ENCODE data around the gene APOBEC4. TPM values are rescaled to one million over a fixed set of nuclear protein-coding genes. Genes with fewer than 3 reads are reported as not detected.
A peak's percentile ranks its signal among the peaks of the same experiment; 100 is the strongest.
"Not testable (repeated sequence)": the region's sequence is repeated elsewhere in the genome, so short reads cannot be mapped to it uniquely, and the experiment has no call there.

The APOBEC4 gene
- total and polyA plus RNA-seq, 10 of the 15 experiments (the other 5 are each of a cell fraction or from before 2014, with no cell fraction given) = 0.04 to 0.25 (median 0.06) TPM; not detected in 5

DNA sequence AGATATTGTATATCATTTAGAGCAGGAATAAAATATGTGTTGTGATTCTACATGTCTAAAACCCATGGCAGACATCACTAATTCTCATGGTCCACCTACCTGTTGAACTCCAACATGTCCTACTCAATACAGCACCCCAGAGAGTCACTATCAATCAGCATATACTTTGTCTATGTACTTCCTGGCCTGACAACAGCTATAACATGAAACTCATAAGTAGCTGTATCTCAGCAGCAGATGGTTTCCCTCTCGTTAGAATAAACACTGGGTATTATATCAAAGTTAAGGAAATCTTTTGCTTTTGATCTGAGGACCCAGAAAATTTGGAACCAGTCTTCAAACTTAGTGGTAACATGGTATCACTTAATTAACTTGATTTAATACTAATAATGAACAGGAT lies 33.3 kb downstream of the APOBEC4 start:
- in situ Hi-C loops (cut with MboI) = loop anchor here (10.0 kb wide), 1 partner anchor 145 kb away; the partner anchor contains the start of gene SMG7
- intact Hi-C loops (cut with micrococcal nuclease; ENCODE audit: unreplicated experiment) = no loop called here
- no peak for FAIRE-seq
- Histone ChIP-seq H3K36me3 (ENCODE audit: control insufficient read depth in 2 of 2, insufficient read depth in 2 of 2, low read length in 1 of 2) (peaks cover 0 to 9% of the 10 kb centered on the region in 2 experiments; a peak in 1 of 4 replicates), H3K4me3 (no peak overlapping the region), H4K20me1 (ENCODE audit: control insufficient read depth, insufficient read depth) (no peaks in the 10 kb centered on the region), H3K27ac (ENCODE audit: control insufficient read depth, insufficient read depth) (no peak overlapping the region), H2AFZ (ENCODE audit: control insufficient read depth, low read depth, low read length) (no peak overlapping the region), H3K27me3 (replicated peaks in 1 of 2; ENCODE audit: control insufficient read depth in 2 of 2, insufficient read depth in 2 of 2, low read length in 1 of 2) (no peaks in the 10 kb centered on the region), H3K4me1 (ENCODE audit: control insufficient read depth, insufficient read depth, low read length) (no peaks in the 10 kb centered on the region; the same call in 1 of the 2 replicates), H3K9me3 (replicated peaks; ENCODE audit: control insufficient read depth, insufficient read depth, low read length) (no peaks in the 10 kb centered on the region), H3K79me2 (ENCODE audit: control insufficient read depth, insufficient read depth, low read length) (no peaks in the 10 kb centered on the region), H3K4me2 (ENCODE audit: control insufficient read depth, insufficient read depth) (no peak overlapping the region), H3K9ac (ENCODE audit: control insufficient read depth, insufficient read depth, low read length) (no peak overlapping the region)
- POLR2A ChIA-PET = interaction anchor here (0.6 to 1.5 kb wide), 4 partner anchors 14 to 47 kb away, joined by 3 to 7 read pairs (median 4); partner anchors contain the start of gene NCF2
- SMC1A ChIA-PET (ENCODE audit: uncharacterized antibody, unreplicated experiment) = interaction anchor here (1.0 to 2.7 kb wide), 11 partner anchors 9 to 295 kb away, joined by 3 to 30 read pairs (median 5); partner anchors contain the start of gene NCF2
- 100% methylated on average over 1 of the region's 1 CpG for whole genome bisulfite sequencing (ENCODE audit: insufficient coverage, insufficient replicate concordance, low lambda C conversion rate, missing lambda C conversion rate)
- no peak for TF ChIP-seq SP1 (IDR thresholded peaks at IDR 0.05; ENCODE audit: low read depth, low read length)
- TF ChIP-seq, protein P1, sequence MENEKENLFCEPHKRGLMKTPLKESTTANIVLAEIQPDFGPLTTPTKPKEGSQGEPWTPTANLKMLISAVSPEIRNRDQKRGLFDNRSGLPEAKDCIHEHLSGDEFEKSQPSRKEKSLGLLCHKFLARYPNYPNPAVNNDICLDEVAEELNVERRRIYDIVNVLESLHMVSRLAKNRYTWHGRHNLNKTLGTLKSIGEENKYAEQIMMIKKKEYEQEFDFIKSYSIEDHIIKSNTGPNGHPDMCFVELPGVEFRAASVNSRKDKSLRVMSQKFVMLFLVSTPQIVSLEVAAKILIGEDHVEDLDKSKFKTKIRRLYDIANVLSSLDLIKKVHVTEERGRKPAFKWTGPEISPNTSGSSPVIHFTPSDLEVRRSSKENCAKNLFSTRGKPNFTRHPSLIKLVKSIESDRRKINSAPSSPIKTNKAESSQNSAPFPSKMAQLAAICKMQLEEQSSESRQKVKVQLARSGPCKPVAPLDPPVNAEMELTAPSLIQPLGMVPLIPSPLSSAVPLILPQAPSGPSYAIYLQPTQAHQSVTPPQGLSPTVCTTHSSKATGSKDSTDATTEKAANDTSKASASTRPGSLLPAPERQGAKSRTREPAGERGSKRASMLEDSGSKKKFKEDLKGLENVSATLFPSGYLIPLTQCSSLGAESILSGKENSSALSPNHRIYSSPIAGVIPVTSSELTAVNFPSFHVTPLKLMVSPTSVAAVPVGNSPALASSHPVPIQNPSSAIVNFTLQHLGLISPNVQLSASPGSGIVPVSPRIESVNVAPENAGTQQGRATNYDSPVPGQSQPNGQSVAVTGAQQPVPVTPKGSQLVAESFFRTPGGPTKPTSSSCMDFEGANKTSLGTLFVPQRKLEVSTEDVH (IDR thresholded peaks at IDR 0.05; ENCODE audit: low read depth, partially characterized antibody) = no peak
- no peak for TF ChIP-seq KDM1A (IDR thresholded peaks at IDR 0.05; ENCODE audit: borderline replicate concordance)
- TF ChIP-seq CREB1 (IDR thresholded peaks at IDR 0.05; ENCODE audit: low read depth) = no peak
- TF ChIP-seq SUZ12 (IDR thresholded peaks at IDR 0.05; ENCODE audit: unreplicated experiment) = no peak
- RAD21 ChIA-PET (ENCODE audit: unreplicated experiment) = interaction anchor here (1.4 to 3.7 kb wide), 4 partner anchors 10 to 16 kb away, joined by 3 to 16 read pairs (median 11); no protein-coding TSS in a partner anchor
- DNase-seq (ENCODE audit: low read depth, low spot score) = no peak
- BruUV-seq (replicated peaks) = no TSS peak
- CTCF ChIA-PET = interaction anchor here (1.4 to 3.5 kb wide), 6 partner anchors 9 to 657 kb away, joined by 3 to 25 read pairs (median 5); partner anchors contain the start of gene NCF2
- peak; percentile 33 for ATAC-seq

DNA sequence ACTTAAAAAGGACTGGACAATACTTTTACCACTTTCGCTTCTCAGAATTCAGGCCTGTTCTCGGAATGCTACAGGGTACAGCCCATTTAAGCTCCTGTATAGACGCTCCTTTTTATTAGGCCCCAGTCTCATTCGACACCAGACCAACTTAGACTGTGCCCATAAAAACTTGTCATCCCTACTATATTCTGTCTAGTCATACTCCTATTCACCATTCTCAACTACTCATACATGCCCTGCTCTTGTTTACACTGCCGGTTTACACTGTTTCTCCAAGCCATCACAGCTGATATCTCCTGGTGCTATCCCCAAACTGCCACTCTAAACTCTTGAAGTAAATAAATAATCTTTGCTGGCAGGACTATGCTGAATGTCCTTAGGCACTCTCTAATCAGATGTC lies 34.9 kb downstream of the APOBEC4 start:
- BruUV-seq (replicated peaks) = not testable (repeated sequence)
- WGBS (ENCODE audit: insufficient coverage, insufficient replicate concordance, low lambda C conversion rate, missing lambda C conversion rate) = 39% methylated on average over 3 of the region's 5 CpGs

DNA sequence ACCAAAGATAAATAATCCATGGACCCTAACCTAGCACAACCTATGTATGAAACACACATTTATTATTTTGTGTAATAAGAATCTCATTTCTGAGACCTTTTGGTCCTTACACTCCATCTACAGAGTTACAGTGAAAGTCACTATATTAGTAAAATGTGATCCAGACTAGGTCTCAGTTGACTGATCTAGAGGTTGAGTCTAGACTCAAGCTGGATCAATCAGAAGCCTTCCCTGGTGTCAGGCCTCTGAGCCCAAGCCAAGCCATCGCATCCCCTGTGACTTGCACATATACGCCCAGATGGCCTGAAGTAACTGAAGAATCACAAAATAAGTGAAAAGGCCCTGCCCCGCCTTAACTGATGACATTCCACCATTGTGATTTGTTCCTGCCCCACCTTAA lies 40.1 kb downstream of the APOBEC4 start:
- H3K4me3 ChIP-seq; H3K27me3 ChIP-seq (replicated peaks in 1 of 2; ENCODE audit: control insufficient read depth in 2 of 2, insufficient read depth in 2 of 2, low read length in 1 of 2); FAIRE-seq; H3K4me2 ChIP-seq (ENCODE audit: control insufficient read depth, insufficient read depth); H2AFZ ChIP-seq (ENCODE audit: control insufficient read depth, low read depth, low read length); DNase-seq (ENCODE audit: low read depth, low spot score); H3K36me3 ChIP-seq (ENCODE audit: control insufficient read depth in 2 of 2, insufficient read depth in 2 of 2, low read length in 1 of 2); BruUV-seq (replicated peaks); H4K20me1 ChIP-seq (ENCODE audit: control insufficient read depth, insufficient read depth); H3K9ac ChIP-seq (ENCODE audit: control insufficient read depth, insufficient read depth, low read length); in situ Hi-C loops (cut with MboI); ATAC-seq; RAD21 ChIA-PET (ENCODE audit: unreplicated experiment); H3K9me3 ChIP-seq (replicated peaks; ENCODE audit: control insufficient read depth, insufficient read depth, low read length); H3K79me2 ChIP-seq (ENCODE audit: control insufficient read depth, insufficient read depth, low read length); H3K27ac ChIP-seq (ENCODE audit: control insufficient read depth, insufficient read depth); POLR2A ChIA-PET; intact Hi-C loops (cut with micrococcal nuclease; ENCODE audit: unreplicated experiment): not testable (repeated sequence)
- 67% methylated on average over 1 of the region's 3 CpGs for WGBS (ENCODE audit: insufficient coverage, insufficient replicate concordance, low lambda C conversion rate, missing lambda C conversion rate)
- H3K4me1 ChIP-seq (ENCODE audit: control insufficient read depth, insufficient read depth, low read length) = peaks cover 16% of the 10 kb centered on the region
- SMC1A ChIA-PET (ENCODE audit: uncharacterized antibody, unreplicated experiment) = interaction anchor here (0.5 kb wide), 1 partner anchor 105 kb away, joined by 4 read pairs; no protein-coding TSS in a partner anchor
- CTCF ChIA-PET = interaction anchor here (1.0 kb wide), 2 partner anchors 10 to 144 kb away, joined by 4 read pairs; no protein-coding TSS in a partner anchor

More for the DNA sequence above, 34.9 kb downstream of the APOBEC4 start:
- H3K27me3 ChIP-seq (replicated peaks in 1 of 2; ENCODE audit: control insufficient read depth in 2 of 2, insufficient read depth in 2 of 2, low read length in 1 of 2); H3K79me2 ChIP-seq (ENCODE audit: control insufficient read depth, insufficient read depth, low read length); H3K4me2 ChIP-seq (ENCODE audit: control insufficient read depth, insufficient read depth); ATAC-seq; POLR2A ChIA-PET; in situ Hi-C loops (cut with MboI); H3K9ac ChIP-seq (ENCODE audit: control insufficient read depth, insufficient read depth, low read length); H3K4me3 ChIP-seq; H3K4me1 ChIP-seq (ENCODE audit: control insufficient read depth, insufficient read depth, low read length); H2AFZ ChIP-seq (ENCODE audit: control insufficient read depth, low read depth, low read length); SMC1A ChIA-PET (ENCODE audit: uncharacterized antibody, unreplicated experiment); DNase-seq (ENCODE audit: low read depth, low spot score); H3K9me3 ChIP-seq (replicated peaks; ENCODE audit: control insufficient read depth, insufficient read depth, low read length); FAIRE-seq; intact Hi-C loops (cut with micrococcal nuclease; ENCODE audit: unreplicated experiment); H4K20me1 ChIP-seq (ENCODE audit: control insufficient read depth, insufficient read depth); H3K36me3 ChIP-seq (ENCODE audit: control insufficient read depth in 2 of 2, insufficient read depth in 2 of 2, low read length in 1 of 2); H3K27ac ChIP-seq (ENCODE audit: control insufficient read depth, insufficient read depth); RAD21 ChIA-PET (ENCODE audit: unreplicated experiment): not testable (repeated sequence)
- CTCF ChIA-PET = interaction anchor here (1.1 kb wide), 1 partner anchor 9 kb away, joined by 3 read pairs; no protein-coding TSS in a partner anchor
